Sigmoid colon (tissue), 4 donors: ENCODE measurements around the gene RTN4IP1.

Experiments
- POLR2A ChIP-seq, 2 donors: fragments of 450-650 bp; IDR thresholded peaks; one replicate each; pipeline ENCODE4 v1.6.1; 2016; ENCODE audit warnings: antibody characterized with exemption in 2 of 2, mild to moderate bottlenecking in 2 of 2, moderate library complexity in 2 of 2
- POLR2AphosphoS5 ChIP-seq, 4 donors: sonication (generic); formaldehyde crosslinking; IDR thresholded peaks; one replicate each; pipeline ENCODE4 v1.6.1; 2017; ENCODE audit warnings: antibody characterized with exemption in 4 of 4
- TF ChIP-seq, protein P1 (sequence below), 4 experiments: fragments of 450-650 bp in 3 of 4; fragments of 200-600 bp in 1 of 4; IDR thresholded peaks; one replicate each; pipeline ENCODE4 v1.5.1; 2016 to 2019; ENCODE audit warnings: antibody characterized with exemption in 4 of 4, mild to moderate bottlenecking in 3 of 4, moderate library complexity in 2 of 4

DNA sequence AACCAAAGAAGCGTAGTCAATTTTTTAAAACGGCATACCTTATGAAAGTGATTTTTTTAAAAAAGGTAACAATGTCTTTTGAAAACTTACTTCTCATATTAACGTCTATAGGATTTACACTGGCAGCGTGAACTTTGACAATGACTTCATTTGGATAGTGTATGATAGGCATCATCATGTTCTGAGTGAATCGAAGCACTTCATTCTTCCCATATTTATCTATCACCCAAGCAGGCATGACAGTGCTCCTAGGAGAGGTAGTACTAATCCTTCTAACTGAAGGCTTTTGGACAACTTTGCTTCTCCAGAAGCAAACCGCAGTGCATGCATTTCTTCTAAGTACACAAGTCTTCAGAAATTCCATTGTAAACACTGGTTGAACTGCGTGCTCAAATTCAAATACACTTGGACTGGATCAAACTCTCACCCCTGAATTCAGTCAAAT is 618 bp downstream of the RTN4IP1 start:
- TF ChIP-seq POLR2A (IDR thresholded peaks at IDR 0.05) (no peak), POLR2AphosphoS5 (IDR thresholded peaks at IDR 0.05) (no peak)
- TF ChIP-seq, protein P1, sequence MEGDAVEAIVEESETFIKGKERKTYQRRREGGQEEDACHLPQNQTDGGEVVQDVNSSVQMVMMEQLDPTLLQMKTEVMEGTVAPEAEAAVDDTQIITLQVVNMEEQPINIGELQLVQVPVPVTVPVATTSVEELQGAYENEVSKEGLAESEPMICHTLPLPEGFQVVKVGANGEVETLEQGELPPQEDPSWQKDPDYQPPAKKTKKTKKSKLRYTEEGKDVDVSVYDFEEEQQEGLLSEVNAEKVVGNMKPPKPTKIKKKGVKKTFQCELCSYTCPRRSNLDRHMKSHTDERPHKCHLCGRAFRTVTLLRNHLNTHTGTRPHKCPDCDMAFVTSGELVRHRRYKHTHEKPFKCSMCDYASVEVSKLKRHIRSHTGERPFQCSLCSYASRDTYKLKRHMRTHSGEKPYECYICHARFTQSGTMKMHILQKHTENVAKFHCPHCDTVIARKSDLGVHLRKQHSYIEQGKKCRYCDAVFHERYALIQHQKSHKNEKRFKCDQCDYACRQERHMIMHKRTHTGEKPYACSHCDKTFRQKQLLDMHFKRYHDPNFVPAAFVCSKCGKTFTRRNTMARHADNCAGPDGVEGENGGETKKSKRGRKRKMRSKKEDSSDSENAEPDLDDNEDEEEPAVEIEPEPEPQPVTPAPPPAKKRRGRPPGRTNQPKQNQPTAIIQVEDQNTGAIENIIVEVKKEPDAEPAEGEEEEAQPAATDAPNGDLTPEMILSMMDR (IDR thresholded peaks at IDR 0.05) = no peak
